Mesothelial cell of epicardium (in vitro differentiated cells): ENCODE data around the gene CTRL. TPM values are rescaled to one million over a fixed set of nuclear protein-coding genes. Genes with fewer than 3 reads are reported as not detected.
A peak's percentile ranks its signal among the peaks of the same experiment; 100 is the strongest.

Source experiments
- DNase-seq, 2 experiments: peaks; one replicate each; pipeline ENCODE4 v3.0.0; 2021; ENCODE audit warnings: low spot score in 2 of 2; ENCODE audit not compliant: unreplicated experiment in 2 of 2
- H3K27ac Mint-ChIP-seq: 2 replicates; pipeline ENCODE4 v1.8.0; 2021; ENCODE audit warnings: mixed read lengths
- H3K27me3 Mint-ChIP-seq: 2 replicates; pipeline ENCODE4 v1.8.0; 2021; ENCODE audit warnings: low read depth, mixed read lengths
- H3K36me3 Mint-ChIP-seq: 2 replicates; pipeline ENCODE4 v1.8.0; 2021; ENCODE audit warnings: mixed read lengths
- H3K4me1 Mint-ChIP-seq: 2 replicates; pipeline ENCODE4 v1.8.0; 2021; ENCODE audit warnings: mixed read lengths
- H3K4me3 Mint-ChIP-seq: 2 replicates; pipeline ENCODE4 v1.8.0; 2021; ENCODE audit warnings: mild to moderate bottlenecking, moderate library complexity, mixed read lengths
- H3K9me3 Mint-ChIP-seq: 2 replicates; pipeline ENCODE4 v1.8.0; 2021; ENCODE audit warnings: mixed read lengths
- total RNA-seq: library from RNA; stranded (reverse); gene quantifications from 3 replicates; pipeline ENCODE4 v1.2.1, GENCODE V29; 2021
- TF ChIP-seq, protein P1 (sequence below): fragments of 200-600 bp; sonication (generic); IDR thresholded peaks from one replicate; pipeline ENCODE4 v1.5.0; 2021; ENCODE audit warnings: antibody characterized with exemption; ENCODE audit not compliant: unreplicated experiment

Gene CTRL
- total RNA-seq, 1 donor from 2014 or later: 1.5 TPM

DNA sequence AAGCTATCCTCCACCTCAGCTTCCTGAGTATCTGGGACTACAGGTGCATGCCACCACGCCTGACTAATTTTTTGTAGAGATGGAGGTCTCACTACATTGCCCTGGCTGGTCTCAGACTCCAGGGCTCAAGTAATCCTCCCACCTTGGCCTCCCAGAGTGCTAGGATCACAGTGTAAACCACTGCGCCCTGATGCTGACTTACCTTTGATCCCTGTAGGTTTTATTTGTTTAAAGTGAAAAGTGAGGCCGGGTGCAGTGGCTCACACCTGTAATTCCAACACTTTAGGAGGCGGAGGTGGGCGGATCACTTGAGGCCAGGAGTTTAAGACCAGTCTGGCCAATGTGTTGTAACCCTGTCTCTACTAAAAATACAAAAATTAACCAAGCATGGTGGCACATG, 29.9 kb downstream of the CTRL start:
- no peak overlapping the region for H3K4me3 Mint-ChIP-seq
- H3K27me3 Mint-ChIP-seq: no peaks in the 10 kb centered on the region
- DNase-seq: no peak
- H3K4me1 Mint-ChIP-seq: no peaks in the 10 kb centered on the region
- no peak overlapping the region for H3K27ac Mint-ChIP-seq
- peaks cover 10% of the 10 kb centered on the region for H3K36me3 Mint-ChIP-seq
- H3K9me3 Mint-ChIP-seq: no peaks in the 10 kb centered on the region
- TF ChIP-seq, protein P1, sequence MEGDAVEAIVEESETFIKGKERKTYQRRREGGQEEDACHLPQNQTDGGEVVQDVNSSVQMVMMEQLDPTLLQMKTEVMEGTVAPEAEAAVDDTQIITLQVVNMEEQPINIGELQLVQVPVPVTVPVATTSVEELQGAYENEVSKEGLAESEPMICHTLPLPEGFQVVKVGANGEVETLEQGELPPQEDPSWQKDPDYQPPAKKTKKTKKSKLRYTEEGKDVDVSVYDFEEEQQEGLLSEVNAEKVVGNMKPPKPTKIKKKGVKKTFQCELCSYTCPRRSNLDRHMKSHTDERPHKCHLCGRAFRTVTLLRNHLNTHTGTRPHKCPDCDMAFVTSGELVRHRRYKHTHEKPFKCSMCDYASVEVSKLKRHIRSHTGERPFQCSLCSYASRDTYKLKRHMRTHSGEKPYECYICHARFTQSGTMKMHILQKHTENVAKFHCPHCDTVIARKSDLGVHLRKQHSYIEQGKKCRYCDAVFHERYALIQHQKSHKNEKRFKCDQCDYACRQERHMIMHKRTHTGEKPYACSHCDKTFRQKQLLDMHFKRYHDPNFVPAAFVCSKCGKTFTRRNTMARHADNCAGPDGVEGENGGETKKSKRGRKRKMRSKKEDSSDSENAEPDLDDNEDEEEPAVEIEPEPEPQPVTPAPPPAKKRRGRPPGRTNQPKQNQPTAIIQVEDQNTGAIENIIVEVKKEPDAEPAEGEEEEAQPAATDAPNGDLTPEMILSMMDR: no peak

DNA sequence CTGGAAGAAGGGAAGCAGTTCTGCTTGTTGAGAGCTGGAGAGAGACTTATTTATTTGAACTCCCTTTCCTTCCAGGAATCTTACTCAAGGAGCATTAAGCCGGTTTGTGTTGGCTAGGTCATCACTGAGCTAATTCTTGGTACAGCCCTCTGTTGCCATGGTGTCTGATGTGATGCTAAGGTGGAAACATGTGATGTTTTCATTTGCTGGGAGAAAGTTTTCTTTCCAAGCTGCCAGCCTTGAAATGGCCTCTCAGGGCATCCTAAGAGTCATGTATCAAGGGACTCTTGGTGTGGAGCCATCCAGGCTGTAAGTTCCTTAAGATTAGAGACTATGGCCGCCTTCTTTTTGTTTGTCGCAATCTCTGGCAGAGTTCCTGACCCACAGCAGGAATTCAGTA, 34.4 kb downstream of the CTRL start:
- Mint-ChIP-seq H3K27ac (no peak overlapping the region), H3K27me3 (no peaks in the 10 kb centered on the region), H3K4me3 (no peak overlapping the region), H3K9me3 (no peaks in the 10 kb centered on the region), H3K4me1 (peaks cover 17% of the 10 kb centered on the region), H3K36me3 (peaks cover 3% of the 10 kb centered on the region)
- DNase-seq: no peak
- TF ChIP-seq, protein P1: no peak

DNA sequence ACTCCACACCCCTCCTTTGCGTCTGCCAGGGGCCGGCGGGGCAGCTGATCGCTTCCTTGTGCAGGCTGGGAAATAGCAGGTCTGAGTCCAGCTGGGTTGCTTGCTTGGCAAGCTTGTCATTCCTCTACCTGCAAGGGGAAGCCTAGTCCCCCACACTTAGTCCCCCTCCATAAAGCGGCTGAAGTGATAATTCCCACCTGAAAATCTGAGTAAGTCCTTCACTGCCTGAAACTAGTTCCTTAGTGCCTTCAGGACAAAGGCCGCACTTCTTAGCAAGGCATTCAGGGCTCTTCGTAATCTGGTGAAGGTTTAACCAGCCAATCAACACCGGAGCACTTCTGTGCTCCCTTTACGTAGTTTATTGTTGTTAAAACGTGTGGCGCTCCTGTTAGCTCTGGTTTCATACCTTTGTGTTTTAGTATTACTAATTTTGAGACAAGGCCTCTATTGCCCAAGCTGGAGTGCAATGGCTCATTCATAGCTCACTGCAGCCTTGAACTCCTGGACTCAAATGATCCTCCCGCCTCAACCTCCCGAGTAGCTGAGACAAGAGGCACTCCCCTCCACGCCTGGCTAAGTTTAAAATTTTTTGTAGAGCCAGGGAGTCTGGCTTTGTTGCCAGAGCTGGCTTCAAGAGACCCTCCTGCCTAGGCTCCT, 37.8 kb downstream of the CTRL start:
- Mint-ChIP-seq H3K4me1 (peaks cover 17% of the 10 kb centered on the region), H3K4me3 (peak overlapping the region; percentile 98), H3K27me3 (no peaks in the 10 kb centered on the region), H3K27ac (peak overlapping the region; percentile 99), H3K9me3 (no peaks in the 10 kb centered on the region), H3K36me3 (no peaks in the 10 kb centered on the region)
- TF ChIP-seq, protein P1: no peak
- DNase-seq: no peak

DNA sequence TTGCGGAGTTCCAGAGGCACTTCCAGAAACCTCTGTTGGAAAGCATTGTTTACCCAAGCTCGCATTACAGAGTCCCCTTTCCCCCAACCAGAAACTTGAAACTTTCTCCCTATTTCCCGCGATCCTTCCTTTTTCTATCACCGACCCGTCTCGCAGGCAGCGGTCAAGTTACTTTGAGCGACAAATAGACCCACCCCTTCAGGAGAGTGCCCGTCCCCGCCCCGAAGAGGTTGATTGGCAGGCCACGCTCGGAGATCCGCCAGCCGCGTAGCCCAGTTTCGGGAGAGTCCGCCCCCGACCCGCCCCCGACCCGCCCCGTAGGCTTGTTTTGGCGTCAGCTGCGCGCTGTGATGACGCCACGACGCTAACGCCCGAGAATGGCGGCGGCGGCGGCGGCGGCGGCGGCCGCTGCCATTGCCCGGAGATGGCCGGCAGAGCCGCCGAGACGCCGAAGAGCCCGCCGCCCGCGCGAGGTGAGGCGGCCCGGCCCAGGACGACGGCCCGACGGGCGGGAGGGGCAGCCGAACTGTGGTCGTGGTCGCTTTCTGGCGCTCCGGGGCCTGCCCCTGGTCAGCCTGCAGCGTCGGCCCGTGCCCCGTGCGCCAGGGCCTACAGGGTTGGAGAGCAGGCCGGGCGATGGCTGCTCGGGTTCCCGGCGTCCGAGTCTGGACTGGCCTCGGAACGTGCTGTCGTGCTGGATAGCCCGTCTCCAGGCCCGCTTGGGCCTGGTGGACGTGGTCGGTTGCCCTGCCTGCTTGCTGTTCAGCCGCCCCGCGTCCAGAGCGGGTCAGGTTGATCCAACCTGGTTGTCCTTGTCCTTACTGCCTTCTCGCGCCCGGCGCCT, 38.5 kb downstream of the CTRL start, which contains the start of gene PSKH1:
Gene PSKH1, plus strand, starts transcription at position 356 of the 844 bp plus-strand sequence. CDS start 15,496 bp downstream, outside the sequence.
- no peaks in the 10 kb centered on the region for H3K27me3 Mint-ChIP-seq
- H3K36me3 Mint-ChIP-seq: no peaks in the 10 kb centered on the region
- peak within 1 kb of the TSS; percentile 99 for H3K27ac Mint-ChIP-seq
- H3K4me1 Mint-ChIP-seq: peaks cover 17% of the 10 kb centered on the region
- TF ChIP-seq, protein P1: no peak
- peak within 1 kb of the TSS; percentile 98 for H3K4me3 Mint-ChIP-seq
- DNase-seq: peak; percentile 91 to 95
- H3K9me3 Mint-ChIP-seq: no peaks in the 10 kb centered on the region

DNA sequence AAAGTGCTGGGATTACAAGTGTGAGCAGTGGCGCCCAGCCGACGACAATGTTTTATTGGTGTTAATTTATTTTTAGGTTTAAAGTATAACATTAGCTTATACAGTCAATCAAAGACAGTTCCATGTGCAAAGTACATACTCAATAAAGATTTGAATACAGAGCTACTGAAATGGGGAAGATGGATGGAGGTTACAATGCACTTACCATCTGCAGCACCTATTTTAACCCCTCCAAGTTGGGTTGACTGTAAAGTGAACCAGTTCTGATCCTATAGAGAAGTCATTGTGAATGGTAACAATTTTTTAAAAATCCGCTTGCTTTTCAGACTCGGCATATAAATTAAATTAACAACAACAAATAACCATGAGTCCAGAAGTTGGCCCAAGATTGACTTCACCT, 39.3 kb downstream of the CTRL start:
- TF ChIP-seq, protein P1: no peak
- DNase-seq: no peak
- H3K27me3 Mint-ChIP-seq: no peaks in the 10 kb centered on the region
- peak overlapping the region; percentile 94 for H3K27ac Mint-ChIP-seq
- H3K36me3 Mint-ChIP-seq: no peaks in the 10 kb centered on the region
- no peaks in the 10 kb centered on the region for H3K9me3 Mint-ChIP-seq
- H3K4me1 Mint-ChIP-seq: peaks cover 17% of the 10 kb centered on the region
- peak overlapping the region; percentile 98 for H3K4me3 Mint-ChIP-seq
